GM23338 (cell line): ENCODE results near the gene KAT8. TPM values are rescaled to one million over a fixed set of nuclear protein-coding genes. Genes with fewer than 3 reads are reported as not detected.

Experiments
- ATAC-seq: fragments of 200-7000 bp; cut with Tn5 transposase; 3 replicates; pipeline ENCODE4 v1.9.1; 2020
- DNase-seq: peaks from one replicate; pipeline ENCODE4 v3.0.0-alpha.2; 2015; ENCODE audit warnings: low spot score
- H2AFZ ChIP-seq: fragments of 200-600 bp; sonication (generic); 2 replicates; pipeline ENCODE4 v1.8.0; 2016; ENCODE audit warnings: antibody characterized with exemption, mild to moderate bottlenecking, moderate library complexity
- H3F3A ChIP-seq: fragments of 200-600 bp; sonication (generic); replicated peaks from 2 replicates; pipeline ENCODE4 v1.8.0; 2017; ENCODE audit warnings: antibody characterized with exemption, mixed run types, low read depth
- H3K27ac ChIP-seq: fragments of 200-600 bp; sonication (generic); 2 replicates; pipeline ENCODE4 v1.6.1; 2016; ENCODE audit warnings: low read depth
- H3K27me3 ChIP-seq: fragments of 200-600 bp; sonication (generic); 2 replicates; pipeline ENCODE4 v1.8.0; 2016; ENCODE audit warnings: mild to moderate bottlenecking, mixed run types, moderate library complexity; ENCODE audit not compliant: insufficient read depth
- H3K36me3 ChIP-seq: fragments of 200-600 bp; sonication (generic); 2 replicates; pipeline ENCODE4 v1.8.0; 2016; ENCODE audit warnings: mild to moderate bottlenecking; ENCODE audit not compliant: insufficient read depth
- H3K4me1 ChIP-seq: fragments of 200-600 bp; sonication (generic); 2 replicates; pipeline ENCODE4 v1.8.0; 2016; ENCODE audit warnings: mild to moderate bottlenecking, moderate library complexity; ENCODE audit not compliant: insufficient read depth
- H3K4me2 ChIP-seq: fragments of 200-600 bp; sonication (generic); 2 replicates; pipeline ENCODE4 v1.7.1; 2017; ENCODE audit warnings: mixed run types
- H3K4me3 ChIP-seq: fragments of 200-600 bp; sonication (generic); 2 replicates; pipeline ENCODE4 v1.6.1; 2016; ENCODE audit warnings: mixed run types
- H3K79me2 ChIP-seq: fragments of 200-600 bp; sonication (generic); replicated peaks from 2 replicates; pipeline ENCODE4 v1.8.0; 2017; ENCODE audit warnings: mild to moderate bottlenecking; ENCODE audit not compliant: insufficient read depth
- H3K9me2 ChIP-seq: fragments of 200-600 bp; sonication (generic); 2 replicates; pipeline ENCODE4 v1.8.0; 2017; ENCODE audit not compliant: insufficient read depth
- H4K20me1 ChIP-seq: fragments of 200-600 bp; sonication (generic); replicated peaks from 2 replicates; pipeline ENCODE4 v1.8.0; 2017; ENCODE audit warnings: mild to moderate bottlenecking; ENCODE audit not compliant: insufficient read depth
- H3K27ac Mint-ChIP-seq: 2 replicates; pipeline ENCODE4 v1.8.0; 2020; ENCODE audit warnings: inconsistent platforms, mild to moderate bottlenecking, moderate library complexity, mixed read lengths
- H3K27me3 Mint-ChIP-seq: 3 replicates; pipeline ENCODE4 v1.8.0; 2022; ENCODE audit warnings: low read depth, mild to moderate bottlenecking, moderate library complexity, mixed read lengths, inconsistent platforms; ENCODE audit not compliant: insufficient read depth, poor library complexity
- H3K36me3 Mint-ChIP-seq: 3 replicates; pipeline ENCODE4 v1.8.0; 2021; ENCODE audit warnings: low read depth, mild to moderate bottlenecking, inconsistent platforms, moderate library complexity, mixed read lengths
- H3K4me1 Mint-ChIP-seq: 3 replicates; pipeline ENCODE4 v1.8.0; 2020; ENCODE audit warnings: mild to moderate bottlenecking, inconsistent platforms, mixed read lengths
- H3K4me3 Mint-ChIP-seq: 3 replicates; pipeline ENCODE4 v1.8.0; 2021; ENCODE audit warnings: moderate library complexity, mild to moderate bottlenecking, inconsistent platforms, mixed read lengths
- H3K9me3 Mint-ChIP-seq: 3 replicates; pipeline ENCODE4 v1.8.0; 2020; ENCODE audit warnings: moderate library complexity, mild to moderate bottlenecking, inconsistent platforms, mixed read lengths
- CREB1 ChIP-seq: fragments of 250-450 bp; sonication (Bioruptor Pico); IDR thresholded peaks from 2 replicates; pipeline ENCODE4 v1.5.0; 2020; ENCODE audit warnings: low read depth, mild to moderate bottlenecking, moderate library complexity
- EZH2phosphoT487 ChIP-seq: fragments of 200-600 bp; sonication (generic); IDR thresholded peaks from one replicate; pipeline ENCODE4 v1.8.1; 2018; ENCODE audit warnings: antibody characterized with exemption; ENCODE audit not compliant: unreplicated experiment
- JUNB ChIP-seq: IDR thresholded peaks from one replicate; pipeline ENCODE4 v1.6.1; 2016; ENCODE audit warnings: antibody characterized with exemption; ENCODE audit not compliant: unreplicated experiment
- POLR2AphosphoS5 ChIP-seq: IDR thresholded peaks from 2 replicates; pipeline ENCODE4 v1.6.1; 2016; ENCODE audit warnings: antibody characterized with exemption, low read depth
- STAT1 ChIP-seq: IDR thresholded peaks from one replicate; pipeline ENCODE4 v1.6.1; 2016; ENCODE audit warnings: antibody characterized with exemption; ENCODE audit not compliant: unreplicated experiment
- ZNF114 ChIP-seq: fragments of 250-450 bp; sonication (Bioruptor Pico); IDR thresholded peaks from 2 replicates; pipeline ENCODE4 v1.5.0; 2020; ENCODE audit warnings: mild to moderate bottlenecking, moderate library complexity
- ZNF331 ChIP-seq: fragments of 250-450 bp; sonication (Bioruptor Pico); IDR thresholded peaks from 2 replicates; pipeline ENCODE4 v1.5.0; 2020; ENCODE audit warnings: low read depth, mild to moderate bottlenecking, moderate library complexity
- ZNF462 ChIP-seq: fragments of 250-450 bp; sonication (Bioruptor Pico); IDR thresholded peaks from 2 replicates; pipeline ENCODE4 v1.5.0; 2020; ENCODE audit warnings: mild to moderate bottlenecking, moderate library complexity
- polyA plus RNA-seq: library from polyadenylated mRNA; unstranded; fragments of >200 nt; fragmentation: Nextera tagmentation; extraction: Ambion mirVana; gene quantifications from 2 replicates; pipeline ENCODE4 v1.2.1, GENCODE V29; 2016
- total RNA-seq: library from RNA; depleted of rRNA; stranded (reverse); fragments of >200 nt; shearing (Covaris generic); gene quantifications from 2 replicates; pipeline ENCODE4 v1.2.3, GENCODE V29; 2014
- TF ChIP-seq, protein P1 (sequence below): IDR thresholded peaks from one replicate; pipeline ENCODE4 v1.6.1; 2018; ENCODE audit warnings: antibody characterized with exemption; ENCODE audit not compliant: unreplicated experiment

The KAT8 gene
- total and polyA plus RNA-seq, 2 experiments from 2014 or later: 47.6 to 85.4 TPM

- Mint-ChIP-seq H3K4me1 (peaks cover 37% of the 10 kb centered on the region), H3K4me3 (no peak overlapping the region), H3K27ac (no peak overlapping the region), H3K9me3 (peaks cover 2% of the 10 kb centered on the region; the same call in 1 of the 3 replicates), H3K27me3 (peaks cover 19% of the 10 kb centered on the region), H3K36me3 (peaks cover 45% of the 10 kb centered on the region)
- H3K9me2 ChIP-seq: no peaks in the 10 kb centered on the region
- H3K36me3 ChIP-seq: peaks cover 9% of the 10 kb centered on the region
- DNase-seq (no peak), ATAC-seq (no peak)
- H2AFZ ChIP-seq: no peak overlapping the region
- no peaks in the 10 kb centered on the region; the same call in none of the 2 replicates for H4K20me1 ChIP-seq
- no peak overlapping the region for H3K4me2 ChIP-seq
- H3K4me1 ChIP-seq: peaks cover 24% of the 10 kb centered on the region
- no peaks in the 10 kb centered on the region for H3K27me3 ChIP-seq
- peaks cover 6% of the 10 kb centered on the region; the same call in 1 of the 2 replicates for H3K79me2 ChIP-seq
- no peaks in the 10 kb centered on the region; the same call in 1 of the 2 replicates for H3F3A ChIP-seq
- H3K27ac ChIP-seq: 0 out of 2 replicates have a peak overlapping the region, but pooled peaks have one; percentile 72
- TF ChIP-seq, protein P1, sequence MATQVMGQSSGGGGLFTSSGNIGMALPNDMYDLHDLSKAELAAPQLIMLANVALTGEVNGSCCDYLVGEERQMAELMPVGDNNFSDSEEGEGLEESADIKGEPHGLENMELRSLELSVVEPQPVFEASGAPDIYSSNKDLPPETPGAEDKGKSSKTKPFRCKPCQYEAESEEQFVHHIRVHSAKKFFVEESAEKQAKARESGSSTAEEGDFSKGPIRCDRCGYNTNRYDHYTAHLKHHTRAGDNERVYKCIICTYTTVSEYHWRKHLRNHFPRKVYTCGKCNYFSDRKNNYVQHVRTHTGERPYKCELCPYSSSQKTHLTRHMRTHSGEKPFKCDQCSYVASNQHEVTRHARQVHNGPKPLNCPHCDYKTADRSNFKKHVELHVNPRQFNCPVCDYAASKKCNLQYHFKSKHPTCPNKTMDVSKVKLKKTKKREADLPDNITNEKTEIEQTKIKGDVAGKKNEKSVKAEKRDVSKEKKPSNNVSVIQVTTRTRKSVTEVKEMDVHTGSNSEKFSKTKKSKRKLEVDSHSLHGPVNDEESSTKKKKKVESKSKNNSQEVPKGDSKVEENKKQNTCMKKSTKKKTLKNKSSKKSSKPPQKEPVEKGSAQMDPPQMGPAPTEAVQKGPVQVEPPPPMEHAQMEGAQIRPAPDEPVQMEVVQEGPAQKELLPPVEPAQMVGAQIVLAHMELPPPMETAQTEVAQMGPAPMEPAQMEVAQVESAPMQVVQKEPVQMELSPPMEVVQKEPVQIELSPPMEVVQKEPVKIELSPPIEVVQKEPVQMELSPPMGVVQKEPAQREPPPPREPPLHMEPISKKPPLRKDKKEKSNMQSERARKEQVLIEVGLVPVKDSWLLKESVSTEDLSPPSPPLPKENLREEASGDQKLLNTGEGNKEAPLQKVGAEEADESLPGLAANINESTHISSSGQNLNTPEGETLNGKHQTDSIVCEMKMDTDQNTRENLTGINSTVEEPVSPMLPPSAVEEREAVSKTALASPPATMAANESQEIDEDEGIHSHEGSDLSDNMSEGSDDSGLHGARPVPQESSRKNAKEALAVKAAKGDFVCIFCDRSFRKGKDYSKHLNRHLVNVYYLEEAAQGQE: no peak
- no peak for TF ChIP-seq EZH2phosphoT487
- no peak for TF ChIP-seq STAT1
- no peak for TF ChIP-seq ZNF331 (CRISPR knock-in tag)
- no peak for TF ChIP-seq POLR2AphosphoS5
- TF ChIP-seq CREB1 (CRISPR knock-in tag): no peak
- TF ChIP-seq ZNF114 (CRISPR knock-in tag): no peak
- TF ChIP-seq JUNB: no peak
- H3K4me3 ChIP-seq: no peak overlapping the region
Measured at GRCh38 chr16:31128711-31129567, 11.5 kb downstream of the KAT8 start.

DNA sequence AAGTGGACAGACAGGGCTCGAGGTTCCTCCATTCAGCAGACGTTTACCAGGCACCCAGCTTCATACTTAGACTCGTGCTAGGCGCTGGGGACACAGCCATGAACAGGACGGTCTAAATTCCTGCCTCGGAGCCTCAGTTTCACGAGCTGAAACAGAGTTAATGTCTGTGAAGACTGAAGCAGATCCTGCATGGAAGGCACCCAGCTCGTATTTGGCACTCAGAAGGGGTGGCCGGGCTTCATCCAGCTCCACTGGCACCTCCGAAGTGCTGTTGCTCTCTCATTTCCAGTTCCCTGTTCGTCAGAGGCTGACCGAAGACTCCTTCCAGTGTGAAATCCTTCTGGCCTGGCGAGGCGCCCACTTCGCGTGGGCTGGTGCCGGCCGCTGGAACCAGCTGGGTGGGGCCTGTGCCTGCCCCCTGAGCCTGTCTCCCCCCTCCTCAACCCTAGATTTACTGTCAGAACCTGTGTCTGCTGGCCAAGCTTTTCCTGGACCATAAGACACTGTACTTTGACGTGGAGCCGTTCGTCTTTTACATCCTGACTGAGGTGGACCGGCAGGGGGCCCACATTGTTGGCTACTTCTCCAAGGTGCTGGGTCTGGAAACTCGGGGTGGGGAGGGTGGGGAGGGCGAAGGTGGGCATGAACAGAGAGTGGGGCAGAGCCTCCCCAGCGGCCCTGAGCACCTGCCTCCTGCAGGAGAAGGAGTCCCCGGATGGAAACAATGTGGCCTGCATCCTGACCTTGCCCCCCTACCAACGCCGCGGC is 12.3 kb downstream of the KAT8 start:
- peaks cover 22% of the 10 kb centered on the region for H3K27me3 Mint-ChIP-seq
- no peaks in the 10 kb centered on the region for H3K27me3 ChIP-seq
- DNase-seq (no peak), ATAC-seq (no peak)
- no peaks in the 10 kb centered on the region; the same call in 1 of the 2 replicates for H3F3A ChIP-seq
- peaks cover 44% of the 10 kb centered on the region for H3K4me1 Mint-ChIP-seq
- H3K79me2 ChIP-seq: peaks cover 8% of the 10 kb centered on the region; the same call in 1 of the 2 replicates
- no peaks in the 10 kb centered on the region for H3K9me2 ChIP-seq
- no peak overlapping the region for H3K4me3 ChIP-seq
- peaks cover 28% of the 10 kb centered on the region for H3K4me1 ChIP-seq
- peaks cover 9% of the 10 kb centered on the region for H3K36me3 ChIP-seq
- peak overlapping the region; percentile 84; the same call in 1 of the 2 replicates for H3K27ac ChIP-seq
- H3K9me3 Mint-ChIP-seq: peaks cover 2% of the 10 kb centered on the region; the same call in 1 of the 3 replicates
- no peak overlapping the region for H2AFZ ChIP-seq
- H3K4me2 ChIP-seq: no peak overlapping the region
- H4K20me1 ChIP-seq: no peaks in the 10 kb centered on the region; the same call in 1 of the 2 replicates
- H3K4me3 Mint-ChIP-seq: no peak overlapping the region
- peaks cover 45% of the 10 kb centered on the region for H3K36me3 Mint-ChIP-seq
- peak overlapping the region; percentile 98 for H3K27ac Mint-ChIP-seq
- TF ChIP-seq JUNB (no peak), EZH2phosphoT487 (no peak), ZNF462 (no peak), CREB1 (CRISPR knock-in tag) (no peak)
